NCI-H524 treated with DMSO at 0.1 percent for 48 hours (cell line): ENCODE data around the gene ARHGEF39.

Source experiments
- DNase-seq: peaks from one replicate; lab custom pipeline; 2025; lab: John Stamatoyannopoulos, UW

The ARHGEF39 gene

DNA sequence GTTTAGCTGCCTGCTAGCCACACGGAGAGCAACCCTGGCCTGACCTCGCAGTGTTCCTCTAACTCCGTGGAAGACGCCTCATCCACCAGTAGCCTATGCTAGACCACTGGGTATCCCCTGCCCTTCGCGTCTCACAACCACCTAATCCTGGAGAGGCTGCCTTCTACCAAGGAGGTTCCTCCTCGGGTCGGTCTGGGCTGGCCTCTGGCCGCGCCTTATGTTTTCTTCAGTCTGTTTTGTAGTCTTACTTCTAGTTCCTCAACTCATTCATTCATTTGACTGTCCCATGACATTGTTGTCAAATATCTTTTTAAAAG, 26.3 kb upstream of the ARHGEF39 start:
- DNase-seq: no peak

DNA sequence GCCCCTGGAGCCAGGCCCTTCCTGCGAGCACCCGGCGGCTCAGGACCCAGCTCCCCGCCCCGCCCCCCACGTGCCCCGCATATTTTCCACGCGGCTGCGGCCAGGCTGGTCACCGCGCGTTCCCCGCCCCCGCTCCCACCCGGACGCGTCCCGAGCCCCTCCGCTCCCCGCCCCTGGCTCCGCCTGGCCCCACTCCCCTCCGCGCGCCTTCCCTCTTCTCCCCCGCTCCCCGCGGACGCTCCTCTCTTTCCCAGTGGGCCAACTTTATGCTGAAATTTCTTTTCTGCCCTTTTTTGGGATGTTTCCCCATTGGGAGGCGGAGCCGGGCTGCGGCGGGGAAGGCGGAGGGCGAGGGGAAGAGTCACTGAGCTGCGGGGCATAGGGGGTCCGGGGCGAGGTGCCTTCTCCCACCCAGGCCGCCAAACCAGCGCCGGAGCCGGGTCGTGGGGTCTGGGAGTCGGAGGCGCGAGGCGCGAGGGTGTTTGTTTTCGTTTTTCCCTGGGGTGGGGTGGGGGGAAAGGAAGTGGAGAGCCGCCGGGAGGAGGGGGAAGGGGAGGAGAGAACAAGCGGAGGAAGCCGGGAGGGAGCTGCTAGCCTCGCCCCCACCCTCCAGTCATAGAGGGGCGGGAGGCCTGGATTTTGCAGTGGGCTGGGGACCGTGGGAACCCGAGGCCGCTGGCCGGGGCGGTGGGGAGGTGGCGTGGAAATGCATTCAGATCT, 25.8 kb upstream of the ARHGEF39 start:
- DNase-seq: no peak

DNA sequence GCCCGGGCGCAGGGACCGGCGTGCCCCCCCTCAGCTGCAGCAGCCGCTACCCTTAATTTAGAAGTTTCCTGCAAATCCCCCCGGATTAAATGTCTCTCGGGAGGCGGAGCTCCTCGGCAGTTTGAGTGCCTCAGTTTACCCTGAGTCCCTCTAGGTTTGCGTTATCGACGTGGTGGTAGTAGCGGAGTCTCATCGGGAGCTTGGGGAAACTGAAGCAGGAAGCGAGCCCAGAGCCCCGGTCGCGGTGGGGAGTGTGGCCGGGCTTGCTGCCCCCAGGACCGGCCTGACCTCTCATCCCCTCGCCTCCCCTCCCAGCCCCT, 25.3 kb upstream of the ARHGEF39 start:
- no peak for DNase-seq

DNA sequence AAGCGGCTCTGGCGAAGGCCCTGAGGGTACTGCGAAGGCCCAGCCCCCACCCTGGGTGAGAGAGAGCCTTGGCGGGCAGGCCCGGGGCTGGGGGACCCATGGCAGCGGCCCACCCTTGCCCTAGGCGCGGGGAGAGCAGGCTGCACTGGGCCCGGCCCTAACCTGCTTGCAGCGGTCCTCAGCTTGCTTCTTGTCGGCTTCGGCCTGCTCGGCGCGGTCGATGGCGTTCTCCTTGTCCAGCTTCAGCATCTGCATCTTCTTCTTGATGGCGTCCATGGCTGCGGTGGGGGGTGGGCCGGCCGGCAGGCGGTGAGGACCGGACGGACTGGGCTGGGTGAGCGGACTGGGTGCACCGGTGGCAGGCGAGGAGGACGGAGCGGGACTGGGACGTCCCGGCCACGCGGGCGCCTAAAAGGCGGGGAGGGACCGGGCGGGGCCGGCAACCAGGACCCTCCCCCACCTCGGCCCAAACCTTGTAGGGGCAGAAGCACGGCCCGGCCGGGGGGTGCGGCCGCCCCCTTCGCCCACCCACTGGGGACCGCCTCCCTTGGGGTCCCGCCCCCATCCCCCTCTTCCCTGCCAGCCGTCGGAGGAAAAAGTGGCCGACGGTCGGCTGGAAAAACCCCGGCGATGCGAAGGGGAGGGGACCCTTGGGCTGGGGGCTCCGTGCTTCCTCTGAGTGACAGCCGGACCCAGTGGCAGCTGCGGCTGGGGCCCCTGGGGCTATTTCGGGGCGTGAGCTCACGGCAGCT, 24.7 kb upstream of the ARHGEF39 start, which contains the start of gene TPM2:
Gene TPM2 (minus strand): TSS at position 384 of the 752 bp plus-strand sequence. CDS start 108 bp downstream, at position 276.
- no peak for DNase-seq

DNA sequence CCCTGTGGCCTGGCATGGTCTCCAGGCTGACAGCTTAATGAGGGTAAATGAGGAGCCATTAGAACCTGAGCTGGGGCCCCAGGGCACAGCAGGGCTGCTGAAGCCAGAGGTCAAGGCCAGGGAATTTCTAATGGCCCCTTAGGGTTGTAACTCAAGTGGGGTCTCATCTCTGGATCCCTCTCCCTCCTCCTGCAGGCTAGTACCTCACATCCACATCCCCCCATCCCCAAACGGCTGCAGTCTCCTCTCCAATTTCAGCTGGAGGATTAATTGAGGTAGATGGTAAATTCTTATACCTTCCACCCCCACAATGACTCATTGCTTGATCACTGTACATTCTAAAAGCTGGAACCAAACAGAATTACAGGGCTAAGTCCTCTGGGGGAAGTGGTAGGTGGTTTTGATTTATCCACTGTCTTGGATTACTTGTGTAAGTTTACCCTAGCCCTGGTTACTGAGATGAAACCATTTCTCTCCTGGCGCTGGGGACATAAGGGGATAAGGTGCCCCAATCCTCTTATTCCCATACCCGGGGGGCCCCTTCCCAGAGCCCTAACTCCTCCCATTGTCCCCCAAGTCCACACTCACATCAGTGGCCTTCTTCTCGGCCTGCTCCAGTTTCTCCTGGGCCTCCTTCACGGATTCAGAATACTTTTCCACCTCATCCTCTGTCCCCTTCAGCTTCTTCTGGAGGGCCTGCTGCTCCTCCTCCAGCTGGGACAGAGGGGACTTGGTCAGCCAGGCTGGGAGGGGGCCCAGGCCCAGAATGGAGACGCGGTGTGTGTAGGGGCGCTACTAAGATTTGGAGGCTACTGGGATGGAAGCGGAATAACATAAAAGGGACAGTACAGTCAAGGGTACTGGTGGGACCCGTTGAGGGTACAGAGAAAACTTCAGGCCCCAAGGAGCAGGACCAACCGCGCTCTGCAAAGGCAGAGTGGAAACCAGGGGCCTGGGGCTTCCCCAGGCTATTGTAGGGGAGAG, 23.9 kb upstream of the ARHGEF39 start:
- DNase-seq: no peak

DNA sequence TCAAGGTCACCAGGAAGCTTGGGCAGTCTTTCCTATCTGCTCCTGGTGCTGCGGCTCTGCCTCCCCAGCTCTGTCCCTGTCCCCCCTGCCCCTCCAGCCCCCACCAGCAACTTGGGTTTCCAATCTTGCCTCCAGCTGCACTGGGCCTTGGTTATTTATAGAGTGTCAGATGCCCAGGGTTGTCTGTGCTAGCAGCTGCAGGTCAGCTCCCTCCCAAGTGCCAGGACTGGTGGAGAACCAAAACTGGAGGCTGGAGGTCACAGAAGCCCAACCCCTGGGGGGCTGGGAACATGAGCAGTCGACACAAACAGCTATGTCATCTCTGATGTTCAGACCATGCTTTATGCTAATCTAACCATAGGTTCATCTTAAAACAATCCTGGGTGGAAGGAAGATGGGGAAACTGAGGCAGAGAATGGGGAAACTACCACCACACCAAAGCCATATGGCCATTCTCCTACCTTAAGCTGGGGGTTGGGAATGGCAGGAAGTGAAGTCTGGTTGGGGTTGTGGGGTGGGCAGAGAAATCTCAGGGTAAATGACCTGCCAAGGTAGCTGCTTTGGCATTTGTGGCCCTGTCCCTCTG, 23.1 kb upstream of the ARHGEF39 start:
- no peak for DNase-seq

GRCh38 chr9:35687306-35687705, 22.3 kb upstream of the ARHGEF39 start:
- DNase-seq: no peak

DNA sequence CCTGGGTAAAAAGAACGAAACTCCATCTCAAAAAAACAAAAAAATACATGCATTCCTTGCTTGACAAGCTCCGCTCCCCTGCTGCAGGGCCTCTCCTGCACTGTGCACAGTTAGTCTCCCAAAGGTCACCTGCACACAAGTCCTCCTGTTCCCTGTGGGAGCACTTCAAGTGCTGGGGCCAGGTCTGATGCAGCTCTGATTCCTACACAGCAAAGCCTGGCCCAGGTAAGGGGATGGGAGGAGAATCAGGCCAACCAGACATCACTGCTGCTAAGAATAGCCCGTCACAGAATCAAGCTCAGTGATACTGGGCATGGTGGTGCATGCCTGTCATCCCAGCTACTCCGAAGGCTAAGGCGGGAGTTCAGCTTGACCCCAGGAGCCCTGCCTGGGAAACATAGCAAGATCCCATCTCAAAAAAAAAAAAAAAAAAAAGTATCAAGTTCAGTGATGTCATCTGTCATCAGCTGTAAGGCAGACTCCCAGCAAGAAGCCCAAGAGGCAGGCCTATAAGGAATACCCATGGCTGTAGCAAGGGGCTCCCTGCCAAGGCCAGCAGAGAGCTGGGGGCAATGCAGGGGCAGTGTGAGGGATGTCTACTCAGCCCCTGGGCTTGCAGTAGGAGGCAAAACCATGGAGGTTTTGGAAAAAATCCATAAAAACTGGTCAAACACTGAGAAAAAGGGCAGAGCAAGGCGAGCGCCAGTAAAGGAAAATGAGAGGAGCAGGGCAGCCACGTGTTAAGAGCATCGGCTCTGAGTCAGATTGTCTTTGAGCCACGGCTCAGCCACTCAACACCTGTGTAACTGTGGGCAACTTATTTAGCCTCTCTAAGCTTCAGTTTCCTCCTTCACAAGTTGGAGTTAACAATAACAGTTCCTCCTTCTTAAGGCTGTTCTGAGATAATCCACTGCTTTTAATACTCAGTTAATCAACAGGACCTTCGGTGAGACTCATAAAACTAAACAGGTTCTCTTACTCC, 21.5 kb upstream of the ARHGEF39 start:
- no peak for DNase-seq

DNA sequence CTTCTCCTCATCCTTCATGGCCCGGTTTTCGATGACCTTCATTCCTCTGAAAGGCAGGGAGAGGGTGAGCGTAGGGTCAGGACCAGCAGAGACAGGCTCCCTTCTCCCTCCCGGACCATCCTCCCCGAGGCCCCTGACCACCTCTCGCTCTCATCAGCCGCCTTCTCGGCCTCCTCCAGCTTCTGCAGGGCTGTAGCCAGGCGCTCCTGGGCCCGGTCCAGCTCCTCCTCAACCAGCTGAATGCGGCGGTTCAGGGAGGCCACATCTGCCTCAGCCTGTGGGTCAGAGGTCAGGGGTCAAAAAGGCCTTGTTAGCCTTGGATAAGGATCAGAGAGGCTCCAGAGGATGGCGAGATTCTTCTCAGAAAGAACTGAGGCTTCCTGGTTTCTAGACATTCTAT, 20.5 kb upstream of the ARHGEF39 start:
- no peak for DNase-seq

DNA sequence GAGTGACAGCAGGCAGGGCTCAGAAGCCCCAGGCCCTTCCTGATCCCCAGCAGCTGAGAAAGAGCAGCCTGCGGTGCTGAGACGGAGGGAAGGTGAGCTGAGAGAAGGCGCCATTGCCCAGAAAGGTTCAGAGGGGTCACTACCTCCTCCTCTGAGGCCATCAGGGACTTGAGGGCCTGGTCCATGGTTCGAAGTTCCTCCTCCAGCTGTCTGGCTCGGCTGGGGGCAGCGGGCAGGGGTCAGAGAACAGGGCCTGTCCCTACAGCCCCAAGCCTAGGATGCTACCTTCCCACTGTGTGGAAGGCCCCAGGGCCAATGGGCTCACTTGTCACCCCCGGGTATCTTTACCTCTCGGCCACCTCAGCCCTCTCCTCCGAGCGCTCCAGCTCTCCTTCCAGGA, 19.9 kb upstream of the ARHGEF39 start:
- no peak for DNase-seq

DNA sequence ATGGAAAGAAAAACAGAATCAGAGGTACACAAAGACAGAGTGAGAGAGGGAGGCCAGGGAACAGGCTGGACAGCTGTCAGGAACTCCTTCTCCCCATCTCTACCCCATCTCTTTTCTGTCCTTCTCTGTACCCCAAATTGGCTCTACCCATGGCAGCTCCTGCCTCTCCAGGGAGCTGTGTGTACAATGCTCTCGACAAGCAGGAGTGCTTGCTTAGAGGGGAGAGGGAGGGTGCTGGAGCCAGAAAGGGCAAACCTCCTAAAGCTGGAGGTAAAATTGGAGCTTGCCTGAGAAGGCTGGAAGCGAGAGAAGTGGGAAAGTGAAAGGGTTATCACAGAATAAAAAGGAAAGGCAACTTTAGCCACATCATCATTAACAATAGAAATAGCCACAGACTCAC, 18.3 kb upstream of the ARHGEF39 start:
- no peak for DNase-seq

DNA sequence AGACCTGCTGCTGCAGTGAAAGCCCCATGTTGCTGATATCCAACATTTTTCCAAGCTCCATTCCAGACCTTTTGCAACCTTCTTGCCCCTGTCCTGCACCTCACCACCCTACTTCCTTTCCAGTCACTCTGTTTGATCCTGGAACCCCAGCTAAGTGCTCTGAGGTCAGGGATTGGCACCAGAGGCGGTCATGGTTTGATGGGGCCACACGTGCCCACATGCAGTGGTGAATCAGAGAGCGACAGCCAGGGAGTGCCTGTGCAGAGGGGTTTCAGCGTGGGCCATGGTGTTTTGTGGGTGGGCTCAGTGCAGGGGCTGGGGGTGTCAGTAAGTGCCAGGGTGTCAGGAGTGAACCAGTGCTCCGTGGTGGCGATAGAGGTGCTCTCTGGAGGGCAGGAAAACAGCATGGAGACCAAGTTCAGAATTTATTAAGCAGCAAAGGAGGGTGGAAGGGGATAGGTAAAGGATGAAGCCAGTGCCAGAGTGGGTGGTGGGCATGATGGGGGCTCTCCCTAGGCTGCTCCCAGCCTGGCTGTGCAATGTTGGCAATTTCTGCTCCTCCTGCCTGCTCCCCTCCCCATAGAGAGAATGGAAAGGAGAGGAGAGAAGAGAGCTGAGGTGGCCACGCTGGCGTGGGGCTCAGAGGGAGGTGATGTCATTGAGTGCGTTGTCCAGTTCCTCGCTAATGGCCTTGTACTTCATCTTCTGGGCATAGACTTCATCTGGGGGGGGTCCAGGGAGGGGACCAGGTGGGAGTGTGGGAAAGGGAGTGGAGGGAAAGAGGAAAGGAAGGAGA, 17.7 kb upstream of the ARHGEF39 start:
- no peak for DNase-seq

- DNase-seq: no peak
Measured at GRCh38 chr9:35682051-35682450, 17.1 kb upstream of the ARHGEF39 start.

DNA sequence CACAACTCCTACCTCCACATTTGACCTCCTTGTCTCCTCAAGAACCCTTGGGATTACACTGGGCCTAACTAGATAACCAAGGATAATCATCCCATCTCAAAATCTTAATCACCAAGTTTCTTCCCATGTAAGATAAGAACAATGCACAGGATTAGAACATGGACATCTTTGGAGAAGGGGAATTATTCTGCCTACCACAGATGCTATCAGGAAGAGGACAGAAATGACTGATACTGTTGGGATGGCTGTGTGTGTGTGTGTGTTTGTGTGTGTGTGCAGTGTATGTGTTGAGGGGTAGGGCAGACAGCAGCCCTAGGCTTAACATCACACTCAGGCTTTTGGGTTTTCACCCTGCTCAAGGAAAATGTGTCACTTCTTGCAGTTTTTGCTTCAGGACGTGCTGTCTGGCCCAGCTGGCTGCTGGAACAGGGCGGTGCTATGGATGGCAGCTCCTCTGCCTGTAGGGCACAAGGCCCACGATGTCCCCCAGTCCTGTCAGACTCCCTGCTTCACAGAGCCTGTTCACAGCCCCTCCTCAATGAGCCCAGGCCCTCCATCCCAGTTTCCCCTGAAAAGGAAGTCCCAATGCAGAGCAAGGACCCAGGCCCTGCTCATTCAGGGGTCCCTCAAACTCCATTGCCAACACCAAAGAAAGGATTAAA, 16.5 kb upstream of the ARHGEF39 start:
- no peak for DNase-seq

DNA sequence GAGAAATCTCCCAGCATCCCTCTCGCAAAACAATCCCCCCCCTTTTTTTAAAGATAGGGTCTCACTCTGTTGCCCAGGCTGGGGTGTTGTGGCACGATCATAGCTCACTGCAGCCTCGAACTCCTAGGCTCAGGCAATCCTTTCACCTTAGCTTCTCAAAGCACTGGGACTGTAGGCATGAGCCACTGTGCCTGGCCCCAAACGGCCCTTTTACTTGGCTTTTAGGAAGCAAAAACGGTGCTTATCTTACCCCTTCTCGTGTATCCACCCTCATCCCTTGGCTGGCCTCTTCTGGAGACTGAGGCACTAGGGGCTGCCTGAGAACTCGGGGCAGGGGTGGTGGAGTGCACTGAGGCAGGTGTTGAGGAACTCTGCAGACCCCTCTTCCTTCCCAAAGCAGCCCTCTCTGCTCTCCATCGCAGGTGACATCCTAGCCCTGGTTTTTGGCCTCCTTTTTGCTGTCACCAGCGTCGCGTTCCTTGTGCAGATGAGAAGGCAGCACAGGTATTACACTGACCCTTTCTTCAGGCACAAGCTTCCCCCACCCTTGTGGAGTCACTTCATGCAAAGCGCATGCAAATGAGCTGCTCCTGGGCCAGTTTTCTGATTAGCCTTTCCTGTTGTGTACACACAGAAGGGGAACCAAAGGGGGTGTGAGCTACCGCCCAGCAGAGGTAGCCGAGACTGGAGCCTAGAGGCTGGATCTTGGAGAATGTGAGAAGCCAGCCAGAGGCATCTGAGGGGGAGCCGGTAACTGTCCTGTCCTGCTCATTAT, 15.5 kb upstream of the ARHGEF39 start:
- no peak for DNase-seq

DNA sequence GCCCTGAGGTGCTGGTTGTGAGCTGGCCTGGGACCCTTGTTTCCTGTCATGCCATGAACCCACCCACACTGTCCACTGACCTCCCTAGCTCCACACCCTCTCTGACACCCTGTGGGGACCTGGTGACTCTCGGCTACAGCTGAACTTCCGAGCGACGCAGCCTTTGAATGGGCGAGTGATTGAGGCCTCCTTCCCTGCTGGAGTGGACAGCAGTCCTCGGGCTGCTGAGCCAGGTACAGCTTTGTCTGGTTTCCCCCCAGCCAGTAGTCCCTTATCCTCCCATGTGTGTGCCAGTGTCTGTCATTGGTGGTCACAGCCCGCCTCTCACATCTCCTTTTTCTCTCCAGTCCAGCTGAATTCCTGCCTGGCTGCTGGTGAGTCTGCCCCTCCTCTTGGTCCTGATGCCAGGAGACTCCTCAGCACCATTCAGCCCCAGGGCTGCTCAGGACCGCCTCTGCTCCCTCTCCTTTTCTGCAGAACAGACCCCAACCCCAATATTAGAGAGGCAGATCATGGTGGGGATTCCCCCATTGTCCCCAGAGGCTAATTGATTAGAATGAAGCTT, 14.9 kb upstream of the ARHGEF39 start:
- no peak for DNase-seq

- DNase-seq: no peak
Measured at GRCh38 chr9:35679091-35679490, 14.1 kb upstream of the ARHGEF39 start.

- no peak for DNase-seq
Measured at GRCh38 chr9:35675732-35676392, 10.9 kb upstream of the ARHGEF39 start.
